WTC11 (cell line): Measurements from ENCODE around the gene ZNF598. TPM values are rescaled to one million over a fixed set of nuclear protein-coding genes. Genes with fewer than 3 reads are reported as not detected.

Source experiments
- ATAC-seq: fragments of 200-7000 bp; cut with Tn5 transposase; 2 replicates; pipeline ENCODE4 v1.10.0; 2021; ENCODE audit warnings: mild to moderate bottlenecking, moderate library complexity
- CTCF ChIA-PET: fragments of 300-600 bp; sonication (Branson Sonifier 250); formaldehyde crosslinking; loops from one replicate; lab custom pipeline; 2021; ENCODE audit warnings: antibody characterized with exemption; lab: Charles Lee
- POLR2A ChIA-PET: fragments of 350-600 bp; sonication (Branson Sonifier 250); formaldehyde crosslinking; loops from one replicate; lab custom pipeline; 2021; ENCODE audit warnings: antibody characterized with exemption; lab: Charles Lee
- DNase-seq: peaks from one replicate; pipeline ENCODE4 v3.0.0; 2021; ENCODE audit warnings: low spot score
- H3K27ac Mint-ChIP-seq: 2 replicates; pipeline ENCODE4 v1.8.0; 2021; ENCODE audit warnings: mixed read lengths
- H3K27me3 Mint-ChIP-seq: 2 replicates; pipeline ENCODE4 v1.8.0; 2021; ENCODE audit warnings: low read depth, mild to moderate bottlenecking, moderate library complexity, mixed read lengths
- H3K36me3 Mint-ChIP-seq: 2 replicates; pipeline ENCODE4 v1.8.0; 2021; ENCODE audit warnings: mixed read lengths
- H3K4me1 Mint-ChIP-seq: 2 replicates; pipeline ENCODE4 v1.8.0; 2022; ENCODE audit warnings: mixed read lengths
- H3K4me3 Mint-ChIP-seq: 2 replicates; pipeline ENCODE4 v1.8.0; 2021; ENCODE audit warnings: mild to moderate bottlenecking, moderate library complexity, mixed read lengths
- H3K9me3 Mint-ChIP-seq: 2 replicates; pipeline ENCODE4 v1.8.0; 2021; ENCODE audit warnings: mixed read lengths
- CREB1 ChIP-seq: sonication (generic); formaldehyde crosslinking; IDR thresholded peaks from 2 replicates; pipeline ENCODE4 v1.8.0; 2023; ENCODE audit warnings: mild to moderate bottlenecking, missing genetic modification reagents
- CREM ChIP-seq: sonication (generic); formaldehyde crosslinking; IDR thresholded peaks from 2 replicates; pipeline ENCODE4 v1.8.1; 2022; ENCODE audit warnings: mild to moderate bottlenecking, missing genetic modification reagents, moderate library complexity
- ELF4 ChIP-seq: sonication (generic); formaldehyde crosslinking; IDR thresholded peaks from 2 replicates; pipeline ENCODE4 v1.8.1; 2022; ENCODE audit warnings: low read depth, mild to moderate bottlenecking, moderate library complexity, missing genetic modification reagents
- FOXK1 ChIP-seq: sonication (generic); formaldehyde crosslinking; IDR thresholded peaks from 2 replicates; pipeline ENCODE4 v1.8.0; 2022; ENCODE audit warnings: mild to moderate bottlenecking, moderate library complexity, missing genetic modification reagents
- FOXP1 ChIP-seq: sonication (generic); formaldehyde crosslinking; IDR thresholded peaks from 2 replicates; pipeline ENCODE4 v1.8.0; 2022; ENCODE audit warnings: missing genetic modification reagents, mild to moderate bottlenecking, moderate library complexity, borderline replicate concordance
- GRHL2 ChIP-seq: fragments of 250-450 bp; sonication (Bioruptor Pico); IDR thresholded peaks from 2 replicates; pipeline ENCODE4 v1.8.0; 2022; ENCODE audit warnings: mild to moderate bottlenecking, moderate library complexity; ENCODE audit not compliant: insufficient replicate concordance, severe bottlenecking
- IRF2 ChIP-seq: sonication (generic); formaldehyde crosslinking; IDR thresholded peaks from 2 replicates; pipeline ENCODE4 v1.8.0; 2022; ENCODE audit warnings: low read depth, missing genetic modification reagents, borderline replicate concordance
- NR1H2 ChIP-seq: sonication (generic); formaldehyde crosslinking; IDR thresholded peaks from 2 replicates; pipeline ENCODE4 v1.9.0; 2021; ENCODE audit warnings: mild to moderate bottlenecking, moderate library complexity, missing genetic modification reagents
- OVOL2 ChIP-seq: fragments of 250-450 bp; sonication (Bioruptor Pico); IDR thresholded peaks from 2 replicates; pipeline ENCODE4 v1.9.0; 2021; ENCODE audit warnings: mild to moderate bottlenecking, borderline replicate concordance
- ZNF423 ChIP-seq: fragments of 250-450 bp; sonication (Bioruptor Pico); IDR thresholded peaks from 2 replicates; pipeline ENCODE4 v2.1.2; 2022; ENCODE audit warnings: mild to moderate bottlenecking, moderate library complexity
- total RNA-seq: library from RNA; stranded (reverse); gene quantifications from 3 replicates; pipeline ENCODE4 v1.2.3, GENCODE V29; 2021
- TF ChIP-seq, protein P1 (sequence below): sonication (generic); formaldehyde crosslinking; IDR thresholded peaks from 2 replicates; pipeline ENCODE4 v1.8.1; 2023; ENCODE audit warnings: mild to moderate bottlenecking, missing genetic modification reagents, moderate library complexity
- TF ChIP-seq, protein P2 (sequence below): sonication (generic); formaldehyde crosslinking; IDR thresholded peaks from 2 replicates; pipeline ENCODE4 v1.8.1; 2023; ENCODE audit warnings: mild to moderate bottlenecking, missing genetic modification reagents
- TF ChIP-seq, protein P3 (sequence below): sonication (generic); formaldehyde crosslinking; IDR thresholded peaks from 2 replicates; pipeline ENCODE4 v1.8.1; 2022; ENCODE audit warnings: low read depth, mild to moderate bottlenecking, moderate library complexity, missing genetic modification reagents, borderline replicate concordance
- TF ChIP-seq, protein P4 (sequence below): sonication (generic); formaldehyde crosslinking; IDR thresholded peaks from 2 replicates; pipeline ENCODE4 v1.8.0; 2022; ENCODE audit warnings: mild to moderate bottlenecking, missing genetic modification reagents
- TF ChIP-seq, protein P5 (sequence below): sonication (generic); formaldehyde crosslinking; IDR thresholded peaks from 2 replicates; pipeline ENCODE4 v1.8.0; 2022; ENCODE audit warnings: mild to moderate bottlenecking, missing genetic modification reagents
- TF ChIP-seq, protein P6 (sequence below): fragments of 250-450 bp; sonication (Bioruptor Pico); IDR thresholded peaks from 2 replicates; pipeline ENCODE4 v1.9.0; 2021; ENCODE audit warnings: mild to moderate bottlenecking, borderline replicate concordance
- TF ChIP-seq, protein P7 (sequence below): sonication (generic); formaldehyde crosslinking; IDR thresholded peaks from 2 replicates; pipeline ENCODE4 v1.8.1; 2023; ENCODE audit warnings: mild to moderate bottlenecking, missing genetic modification reagents, borderline replicate concordance
- TF ChIP-seq, protein P8 (sequence below): sonication (generic); formaldehyde crosslinking; IDR thresholded peaks from 2 replicates; pipeline ENCODE4 v1.8.1; 2022; ENCODE audit warnings: low read depth, missing genetic modification reagents, borderline replicate concordance

Gene ZNF598
- total RNA-seq, 1 experiment from 2014 or later, result 66.4 TPM

DNA sequence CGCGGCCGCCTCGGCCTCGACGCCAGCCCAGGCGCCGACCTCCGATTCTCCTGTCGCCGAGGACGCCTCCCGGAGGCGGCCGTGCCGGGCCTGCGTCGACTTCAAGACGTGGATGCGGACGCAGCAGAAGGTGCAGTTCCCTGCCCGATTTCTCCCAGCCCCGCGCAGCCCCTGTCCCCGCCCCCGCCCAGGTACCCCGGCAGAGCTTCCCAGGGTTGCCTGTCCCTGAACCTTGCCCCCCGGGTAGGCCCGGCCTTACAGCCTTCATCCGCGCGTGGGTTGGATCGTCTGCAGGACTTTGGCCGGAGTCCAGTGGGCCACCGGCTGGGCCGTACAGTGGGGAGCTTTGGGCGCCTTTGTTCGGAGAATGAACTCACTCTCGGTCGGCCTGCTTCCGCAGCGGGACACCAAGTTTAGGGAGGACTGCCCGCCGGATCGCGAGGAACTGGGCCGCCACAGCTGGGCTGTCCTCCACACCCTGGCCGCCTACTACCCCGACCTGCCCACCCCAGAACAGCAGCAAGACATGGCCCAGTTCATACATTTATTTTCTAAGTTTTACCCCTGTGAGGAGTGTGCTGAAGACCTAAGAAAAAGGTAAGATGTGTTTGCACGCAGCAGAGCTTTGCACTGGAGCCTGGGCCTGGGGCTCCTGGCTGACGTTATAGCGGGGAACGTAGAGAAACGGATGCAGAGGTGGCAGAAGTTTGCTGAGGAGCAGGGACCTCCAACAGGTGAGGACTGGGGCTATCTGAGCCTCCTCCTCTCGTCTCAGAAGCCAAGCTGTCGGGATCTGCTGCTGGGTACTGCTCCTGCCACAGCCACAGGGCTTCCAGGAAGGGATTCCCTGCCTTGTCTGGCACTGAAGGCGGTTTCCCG, 25.0 kb downstream of the ZNF598 start:
- H3K4me1 Mint-ChIP-seq, result peaks cover 34% of the 10 kb centered on the region
- peaks cover 48% of the 10 kb centered on the region for H3K27me3 Mint-ChIP-seq
- peak overlapping the region; percentile 81 for H3K4me3 Mint-ChIP-seq
- ATAC-seq (no peak), DNase-seq (peak; percentile 46)
- ChIA-PET CTCF (interaction anchor here (0.8 to 1.8 kb wide), 6 partner anchors 8 to 202 kb away, joined by 3 to 11 read pairs (median 3); partner anchors contain the start of genes NUBP2 and SPSB3), POLR2A (interaction anchor here (0.5 to 1.3 kb wide), 3 partner anchors 20 to 174 kb away, joined by 3 to 4 read pairs (median 3); partner anchors contain the start of genes RPS2 and TRAF7)
- peaks cover 5% of the 10 kb centered on the region; the same call in 1 of the 2 replicates for H3K36me3 Mint-ChIP-seq
- peak overlapping the region; percentile 63; the same call in 1 of the 2 replicates for H3K27ac Mint-ChIP-seq
- no peaks in the 10 kb centered on the region for H3K9me3 Mint-ChIP-seq
- 0 out of 2 replicates have a peak, but pooled peaks have one; percentile 21 for TF ChIP-seq ELF4 (CRISPR knock-in tag)
- TF ChIP-seq, protein P1, sequence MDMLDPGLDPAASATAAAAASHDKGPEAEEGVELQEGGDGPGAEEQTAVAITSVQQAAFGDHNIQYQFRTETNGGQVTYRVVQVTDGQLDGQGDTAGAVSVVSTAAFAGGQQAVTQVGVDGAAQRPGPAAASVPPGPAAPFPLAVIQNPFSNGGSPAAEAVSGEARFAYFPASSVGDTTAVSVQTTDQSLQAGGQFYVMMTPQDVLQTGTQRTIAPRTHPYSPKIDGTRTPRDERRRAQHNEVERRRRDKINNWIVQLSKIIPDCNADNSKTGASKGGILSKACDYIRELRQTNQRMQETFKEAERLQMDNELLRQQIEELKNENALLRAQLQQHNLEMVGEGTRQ (CRISPR knock-in tag), result no peak
- TF ChIP-seq, protein P2, sequence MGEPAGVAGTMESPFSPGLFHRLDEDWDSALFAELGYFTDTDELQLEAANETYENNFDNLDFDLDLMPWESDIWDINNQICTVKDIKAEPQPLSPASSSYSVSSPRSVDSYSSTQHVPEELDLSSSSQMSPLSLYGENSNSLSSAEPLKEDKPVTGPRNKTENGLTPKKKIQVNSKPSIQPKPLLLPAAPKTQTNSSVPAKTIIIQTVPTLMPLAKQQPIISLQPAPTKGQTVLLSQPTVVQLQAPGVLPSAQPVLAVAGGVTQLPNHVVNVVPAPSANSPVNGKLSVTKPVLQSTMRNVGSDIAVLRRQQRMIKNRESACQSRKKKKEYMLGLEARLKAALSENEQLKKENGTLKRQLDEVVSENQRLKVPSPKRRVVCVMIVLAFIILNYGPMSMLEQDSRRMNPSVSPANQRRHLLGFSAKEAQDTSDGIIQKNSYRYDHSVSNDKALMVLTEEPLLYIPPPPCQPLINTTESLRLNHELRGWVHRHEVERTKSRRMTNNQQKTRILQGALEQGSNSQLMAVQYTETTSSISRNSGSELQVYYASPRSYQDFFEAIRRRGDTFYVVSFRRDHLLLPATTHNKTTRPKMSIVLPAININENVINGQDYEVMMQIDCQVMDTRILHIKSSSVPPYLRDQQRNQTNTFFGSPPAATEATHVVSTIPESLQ (CRISPR knock-in tag), result no peak
- TF ChIP-seq, protein P3, sequence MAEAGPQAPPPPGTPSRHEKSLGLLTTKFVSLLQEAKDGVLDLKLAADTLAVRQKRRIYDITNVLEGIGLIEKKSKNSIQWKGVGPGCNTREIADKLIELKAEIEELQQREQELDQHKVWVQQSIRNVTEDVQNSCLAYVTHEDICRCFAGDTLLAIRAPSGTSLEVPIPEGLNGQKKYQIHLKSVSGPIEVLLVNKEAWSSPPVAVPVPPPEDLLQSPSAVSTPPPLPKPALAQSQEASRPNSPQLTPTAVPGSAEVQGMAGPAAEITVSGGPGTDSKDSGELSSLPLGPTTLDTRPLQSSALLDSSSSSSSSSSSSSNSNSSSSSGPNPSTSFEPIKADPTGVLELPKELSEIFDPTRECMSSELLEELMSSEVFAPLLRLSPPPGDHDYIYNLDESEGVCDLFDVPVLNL (CRISPR knock-in tag), result no peak
- TF ChIP-seq, protein P4, sequence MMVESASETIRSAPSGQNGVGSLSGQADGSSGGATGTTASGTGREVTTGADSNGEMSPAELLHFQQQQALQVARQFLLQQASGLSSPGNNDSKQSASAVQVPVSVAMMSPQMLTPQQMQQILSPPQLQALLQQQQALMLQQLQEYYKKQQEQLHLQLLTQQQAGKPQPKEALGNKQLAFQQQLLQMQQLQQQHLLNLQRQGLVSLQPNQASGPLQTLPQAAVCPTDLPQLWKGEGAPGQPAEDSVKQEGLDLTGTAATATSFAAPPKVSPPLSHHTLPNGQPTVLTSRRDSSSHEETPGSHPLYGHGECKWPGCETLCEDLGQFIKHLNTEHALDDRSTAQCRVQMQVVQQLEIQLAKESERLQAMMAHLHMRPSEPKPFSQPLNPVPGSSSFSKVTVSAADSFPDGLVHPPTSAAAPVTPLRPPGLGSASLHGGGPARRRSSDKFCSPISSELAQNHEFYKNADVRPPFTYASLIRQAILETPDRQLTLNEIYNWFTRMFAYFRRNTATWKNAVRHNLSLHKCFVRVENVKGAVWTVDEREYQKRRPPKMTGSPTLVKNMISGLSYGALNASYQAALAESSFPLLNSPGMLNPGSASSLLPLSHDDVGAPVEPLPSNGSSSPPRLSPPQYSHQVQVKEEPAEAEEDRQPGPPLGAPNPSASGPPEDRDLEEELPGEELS, result 0 out of 2 replicates have a peak, but pooled peaks have one; percentile 0
- TF ChIP-seq FOXP1, result no peak
- TF ChIP-seq ZNF423 (CRISPR knock-in tag), result no peak
- TF ChIP-seq, protein P5, sequence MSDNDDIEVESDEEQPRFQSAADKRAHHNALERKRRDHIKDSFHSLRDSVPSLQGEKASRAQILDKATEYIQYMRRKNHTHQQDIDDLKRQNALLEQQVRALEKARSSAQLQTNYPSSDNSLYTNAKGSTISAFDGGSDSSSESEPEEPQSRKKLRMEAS (CRISPR knock-in tag), result 0 out of 2 replicates have a peak, but pooled peaks have one; percentile 23
- TF ChIP-seq, protein P6, sequence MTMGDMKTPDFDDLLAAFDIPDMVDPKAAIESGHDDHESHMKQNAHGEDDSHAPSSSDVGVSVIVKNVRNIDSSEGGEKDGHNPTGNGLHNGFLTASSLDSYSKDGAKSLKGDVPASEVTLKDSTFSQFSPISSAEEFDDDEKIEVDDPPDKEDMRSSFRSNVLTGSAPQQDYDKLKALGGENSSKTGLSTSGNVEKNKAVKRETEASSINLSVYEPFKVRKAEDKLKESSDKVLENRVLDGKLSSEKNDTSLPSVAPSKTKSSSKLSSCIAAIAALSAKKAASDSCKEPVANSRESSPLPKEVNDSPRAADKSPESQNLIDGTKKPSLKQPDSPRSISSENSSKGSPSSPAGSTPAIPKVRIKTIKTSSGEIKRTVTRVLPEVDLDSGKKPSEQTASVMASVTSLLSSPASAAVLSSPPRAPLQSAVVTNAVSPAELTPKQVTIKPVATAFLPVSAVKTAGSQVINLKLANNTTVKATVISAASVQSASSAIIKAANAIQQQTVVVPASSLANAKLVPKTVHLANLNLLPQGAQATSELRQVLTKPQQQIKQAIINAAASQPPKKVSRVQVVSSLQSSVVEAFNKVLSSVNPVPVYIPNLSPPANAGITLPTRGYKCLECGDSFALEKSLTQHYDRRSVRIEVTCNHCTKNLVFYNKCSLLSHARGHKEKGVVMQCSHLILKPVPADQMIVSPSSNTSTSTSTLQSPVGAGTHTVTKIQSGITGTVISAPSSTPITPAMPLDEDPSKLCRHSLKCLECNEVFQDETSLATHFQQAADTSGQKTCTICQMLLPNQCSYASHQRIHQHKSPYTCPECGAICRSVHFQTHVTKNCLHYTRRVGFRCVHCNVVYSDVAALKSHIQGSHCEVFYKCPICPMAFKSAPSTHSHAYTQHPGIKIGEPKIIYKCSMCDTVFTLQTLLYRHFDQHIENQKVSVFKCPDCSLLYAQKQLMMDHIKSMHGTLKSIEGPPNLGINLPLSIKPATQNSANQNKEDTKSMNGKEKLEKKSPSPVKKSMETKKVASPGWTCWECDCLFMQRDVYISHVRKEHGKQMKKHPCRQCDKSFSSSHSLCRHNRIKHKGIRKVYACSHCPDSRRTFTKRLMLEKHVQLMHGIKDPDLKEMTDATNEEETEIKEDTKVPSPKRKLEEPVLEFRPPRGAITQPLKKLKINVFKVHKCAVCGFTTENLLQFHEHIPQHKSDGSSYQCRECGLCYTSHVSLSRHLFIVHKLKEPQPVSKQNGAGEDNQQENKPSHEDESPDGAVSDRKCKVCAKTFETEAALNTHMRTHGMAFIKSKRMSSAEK, result no peak
- TF ChIP-seq, protein P7, sequence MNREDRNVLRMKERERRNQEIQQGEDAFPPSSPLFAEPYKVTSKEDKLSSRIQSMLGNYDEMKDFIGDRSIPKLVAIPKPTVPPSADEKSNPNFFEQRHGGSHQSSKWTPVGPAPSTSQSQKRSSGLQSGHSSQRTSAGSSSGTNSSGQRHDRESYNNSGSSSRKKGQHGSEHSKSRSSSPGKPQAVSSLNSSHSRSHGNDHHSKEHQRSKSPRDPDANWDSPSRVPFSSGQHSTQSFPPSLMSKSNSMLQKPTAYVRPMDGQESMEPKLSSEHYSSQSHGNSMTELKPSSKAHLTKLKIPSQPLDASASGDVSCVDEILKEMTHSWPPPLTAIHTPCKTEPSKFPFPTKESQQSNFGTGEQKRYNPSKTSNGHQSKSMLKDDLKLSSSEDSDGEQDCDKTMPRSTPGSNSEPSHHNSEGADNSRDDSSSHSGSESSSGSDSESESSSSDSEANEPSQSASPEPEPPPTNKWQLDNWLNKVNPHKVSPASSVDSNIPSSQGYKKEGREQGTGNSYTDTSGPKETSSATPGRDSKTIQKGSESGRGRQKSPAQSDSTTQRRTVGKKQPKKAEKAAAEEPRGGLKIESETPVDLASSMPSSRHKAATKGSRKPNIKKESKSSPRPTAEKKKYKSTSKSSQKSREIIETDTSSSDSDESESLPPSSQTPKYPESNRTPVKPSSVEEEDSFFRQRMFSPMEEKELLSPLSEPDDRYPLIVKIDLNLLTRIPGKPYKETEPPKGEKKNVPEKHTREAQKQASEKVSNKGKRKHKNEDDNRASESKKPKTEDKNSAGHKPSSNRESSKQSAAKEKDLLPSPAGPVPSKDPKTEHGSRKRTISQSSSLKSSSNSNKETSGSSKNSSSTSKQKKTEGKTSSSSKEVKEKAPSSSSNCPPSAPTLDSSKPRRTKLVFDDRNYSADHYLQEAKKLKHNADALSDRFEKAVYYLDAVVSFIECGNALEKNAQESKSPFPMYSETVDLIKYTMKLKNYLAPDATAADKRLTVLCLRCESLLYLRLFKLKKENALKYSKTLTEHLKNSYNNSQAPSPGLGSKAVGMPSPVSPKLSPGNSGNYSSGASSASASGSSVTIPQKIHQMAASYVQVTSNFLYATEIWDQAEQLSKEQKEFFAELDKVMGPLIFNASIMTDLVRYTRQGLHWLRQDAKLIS, result no peak
- no peak for TF ChIP-seq OVOL2 (CRISPR knock-in tag)
- 0 out of 2 replicates have a peak, but pooled peaks have one; percentile 2 for TF ChIP-seq FOXK1 (CRISPR knock-in tag)
- no peak for TF ChIP-seq GRHL2 (CRISPR knock-in tag)
- no peak for TF ChIP-seq IRF2 (CRISPR knock-in tag)
- no peak for TF ChIP-seq NR1H2 (CRISPR knock-in tag)
- no peak for TF ChIP-seq CREB1 (CRISPR knock-in tag)
- TF ChIP-seq, protein P8, sequence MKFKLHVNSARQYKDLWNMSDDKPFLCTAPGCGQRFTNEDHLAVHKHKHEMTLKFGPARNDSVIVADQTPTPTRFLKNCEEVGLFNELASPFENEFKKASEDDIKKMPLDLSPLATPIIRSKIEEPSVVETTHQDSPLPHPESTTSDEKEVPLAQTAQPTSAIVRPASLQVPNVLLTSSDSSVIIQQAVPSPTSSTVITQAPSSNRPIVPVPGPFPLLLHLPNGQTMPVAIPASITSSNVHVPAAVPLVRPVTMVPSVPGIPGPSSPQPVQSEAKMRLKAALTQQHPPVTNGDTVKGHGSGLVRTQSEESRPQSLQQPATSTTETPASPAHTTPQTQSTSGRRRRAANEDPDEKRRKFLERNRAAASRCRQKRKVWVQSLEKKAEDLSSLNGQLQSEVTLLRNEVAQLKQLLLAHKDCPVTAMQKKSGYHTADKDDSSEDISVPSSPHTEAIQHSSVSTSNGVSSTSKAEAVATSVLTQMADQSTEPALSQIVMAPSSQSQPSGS (CRISPR knock-in tag), result no peak
- no peak; the same call in 1 of the 2 replicates for TF ChIP-seq CREM (CRISPR knock-in tag)
